Activated CD8-positive, alpha-beta memory T cell treated with anti-CD3 and anti-CD28 coated beads, Interleukin-2, amount 50 U/mL, for 1 hour (primary cell): ENCODE results near the gene USP25.

Experiments used
- DNase-seq: peaks from one replicate; pipeline ENCODE4 v3.0.0-alpha.2; 2020; ENCODE audit errors: extremely low read depth

The USP25 gene

GRCh38 chr21:15729674-15730483, at the start of gene USP25:
USP25 (plus strand) TSS chr21:15729982; CDS start chr21:15730394, 412 bp downstream.
- peak; percentile 72 for DNase-seq

- no peak for DNase-seq
Measured at GRCh38 chr21:15682186-15682895, 47.4 kb upstream of the USP25 start.

DNA sequence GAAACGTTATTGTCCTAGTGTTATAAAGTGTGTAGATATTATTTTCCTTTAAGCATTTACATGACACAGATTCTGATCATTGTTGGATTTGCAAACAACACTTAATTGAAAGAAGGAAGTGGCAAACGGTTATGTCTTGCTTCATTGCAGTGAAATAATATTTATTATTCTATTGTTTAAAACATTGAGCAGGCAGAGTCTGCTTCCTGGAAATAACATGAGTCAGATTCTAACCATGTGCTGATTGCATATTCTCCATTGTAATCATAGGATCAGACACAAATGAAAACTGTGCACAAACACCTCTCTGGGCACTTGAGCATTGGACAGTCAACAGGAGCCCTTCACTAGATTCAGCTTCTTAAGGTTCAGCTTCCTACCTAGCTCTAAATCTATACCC, 46.8 kb upstream of the USP25 start:
- no peak for DNase-seq

DNA sequence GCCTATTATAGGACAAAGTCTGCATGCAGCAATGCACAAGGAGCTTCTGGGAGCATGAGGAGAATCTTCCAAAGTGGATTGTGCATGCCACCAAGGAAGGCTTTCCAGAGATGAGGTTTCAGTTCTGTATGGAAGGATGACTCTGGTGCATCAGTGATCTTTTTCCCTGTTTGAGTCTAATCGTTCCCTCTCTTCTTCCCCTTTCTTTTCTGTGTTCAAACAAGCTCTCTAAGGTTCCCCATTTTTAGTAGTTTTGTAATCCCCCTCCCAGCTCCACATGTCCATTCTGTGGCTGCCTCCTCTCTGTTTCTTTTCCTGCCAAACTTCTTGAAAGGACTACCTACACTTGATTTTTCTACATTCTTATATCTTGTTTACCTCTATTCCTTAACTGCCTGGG, 43.3 kb upstream of the USP25 start:
- DNase-seq: no peak

- no peak for DNase-seq
Measured at GRCh38 chr21:15687208-15687607, 42.6 kb upstream of the USP25 start.

GRCh38 chr21:15688016-15688415, 41.8 kb upstream of the USP25 start:
- no peak for DNase-seq

- DNase-seq: no peak
Measured at GRCh38 chr21:15688809-15689208, 41.0 kb upstream of the USP25 start.

DNA sequence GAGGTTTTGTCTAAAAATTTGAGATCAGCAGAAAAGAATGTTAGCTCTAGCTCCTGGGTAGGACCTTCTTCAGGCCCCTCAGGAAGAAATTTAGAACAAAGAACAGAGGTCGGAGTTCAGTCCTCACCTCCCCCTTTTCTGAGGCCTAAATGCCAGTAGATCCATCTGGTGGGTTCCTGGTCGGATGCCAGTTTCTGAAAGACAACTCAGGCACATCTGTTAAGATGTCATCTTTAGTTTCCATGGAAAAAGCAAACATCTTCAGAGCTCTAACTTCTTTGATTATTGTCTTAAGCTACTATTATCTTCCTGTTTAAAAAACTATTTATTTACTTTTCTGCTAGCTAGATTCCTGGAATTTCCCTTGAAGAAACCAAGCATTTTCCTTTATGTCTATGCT, 37.1 kb upstream of the USP25 start:
- no peak for DNase-seq

DNA sequence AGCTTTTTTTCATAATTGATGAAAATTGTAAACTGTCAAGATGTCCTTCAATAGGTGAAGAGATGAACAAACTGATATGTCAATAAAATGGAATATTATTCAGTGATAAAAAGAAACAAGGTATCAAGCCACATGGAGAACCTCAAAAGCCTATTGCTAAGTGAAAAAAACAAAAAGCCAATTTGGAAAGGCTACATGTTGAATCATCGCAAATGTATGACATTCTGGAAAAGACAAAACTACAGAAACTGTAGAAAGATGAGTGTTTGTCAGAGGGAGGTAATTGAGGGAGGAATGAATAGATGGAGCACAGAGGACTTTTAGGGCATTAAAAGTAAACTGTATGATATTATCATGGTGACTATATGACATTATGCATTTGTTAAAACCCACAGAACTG, 34.5 kb upstream of the USP25 start:
- DNase-seq: no peak

DNA sequence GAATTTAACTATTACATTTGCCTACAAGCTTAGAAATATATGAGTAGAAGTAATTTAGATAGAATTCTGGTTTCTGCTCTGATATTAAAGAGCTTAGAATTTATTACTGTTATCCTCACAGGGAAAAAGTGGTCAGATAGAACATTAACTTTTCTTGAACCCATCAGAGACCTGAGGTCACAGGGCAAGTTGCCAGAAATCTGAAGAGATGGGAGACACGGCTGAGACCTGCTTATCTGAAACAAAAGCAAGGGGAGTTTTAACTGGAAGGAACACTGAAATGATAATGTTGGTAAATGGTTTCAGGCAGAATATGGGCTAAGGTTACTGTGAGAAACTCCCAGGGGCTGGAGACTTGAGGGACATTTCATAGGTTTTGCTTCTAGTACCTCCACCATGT, 28.0 kb upstream of the USP25 start:
- no peak for DNase-seq

DNA sequence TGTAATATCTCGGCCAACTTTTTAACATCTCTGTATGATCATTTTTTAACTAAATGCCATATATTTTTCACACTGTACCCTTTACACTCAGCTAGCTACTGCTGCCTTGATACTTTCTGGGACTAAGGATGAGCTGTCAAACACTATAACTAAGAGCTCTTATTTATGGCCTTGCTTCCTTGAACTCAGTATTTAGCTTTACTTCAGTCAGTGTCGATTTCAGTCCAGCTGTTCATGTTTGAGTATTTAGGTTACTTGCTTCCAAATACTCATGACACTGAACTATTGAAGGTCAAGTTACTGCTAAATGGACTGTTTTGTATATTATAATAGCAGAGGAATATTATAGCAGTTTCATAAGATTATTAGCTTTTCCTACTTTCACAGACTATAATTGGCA, 25.9 kb upstream of the USP25 start:
- DNase-seq: no peak

- DNase-seq: no peak
Measured at GRCh38 chr21:15706696-15707095, 23.1 kb upstream of the USP25 start.

DNA sequence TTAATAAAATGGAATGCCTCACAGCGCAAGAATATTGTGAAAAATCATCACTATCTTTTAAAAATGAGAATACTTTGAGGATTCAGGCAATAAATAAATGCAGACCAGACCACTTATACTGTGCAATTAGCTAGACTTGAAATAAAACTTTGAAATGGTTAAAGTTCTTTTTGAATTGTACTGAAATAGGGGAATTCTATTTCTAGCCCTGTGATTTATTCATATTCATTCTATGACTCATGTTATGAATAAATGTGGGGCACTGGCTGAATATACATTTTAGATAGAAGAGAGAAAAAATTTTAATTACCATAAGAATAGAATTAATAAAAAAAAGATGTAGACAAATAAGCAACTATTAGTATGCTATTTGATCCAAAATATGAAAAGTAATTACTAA, 16.4 kb upstream of the USP25 start:
- no peak for DNase-seq

DNA sequence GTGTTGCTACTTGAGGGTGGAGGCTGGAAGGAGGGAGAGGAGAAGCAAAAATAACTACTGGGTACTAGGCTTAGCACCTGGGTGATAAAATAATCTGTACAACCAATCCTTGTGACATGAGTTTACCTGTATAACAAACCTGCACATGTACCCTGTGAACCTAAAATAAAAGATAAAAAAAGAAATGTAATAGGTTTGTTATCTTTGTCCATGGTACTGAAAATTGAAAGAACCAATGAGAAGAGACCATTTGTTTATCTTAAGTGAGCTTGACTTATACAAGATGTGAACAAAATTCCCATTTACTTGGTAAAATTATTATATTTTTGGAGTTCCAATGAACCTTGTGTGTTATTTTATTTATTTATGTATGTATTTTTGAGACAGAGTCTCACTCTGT, 11.1 kb upstream of the USP25 start:
- DNase-seq: no peak

GRCh38 chr21:15719976-15720375, 9.8 kb upstream of the USP25 start:
- DNase-seq: no peak

- DNase-seq: no peak
Measured at GRCh38 chr21:15722591-15723324, 7.0 kb upstream of the USP25 start.

- DNase-seq: no peak
Measured at GRCh38 chr21:15725949-15726348, 3.8 kb upstream of the USP25 start.

DNA sequence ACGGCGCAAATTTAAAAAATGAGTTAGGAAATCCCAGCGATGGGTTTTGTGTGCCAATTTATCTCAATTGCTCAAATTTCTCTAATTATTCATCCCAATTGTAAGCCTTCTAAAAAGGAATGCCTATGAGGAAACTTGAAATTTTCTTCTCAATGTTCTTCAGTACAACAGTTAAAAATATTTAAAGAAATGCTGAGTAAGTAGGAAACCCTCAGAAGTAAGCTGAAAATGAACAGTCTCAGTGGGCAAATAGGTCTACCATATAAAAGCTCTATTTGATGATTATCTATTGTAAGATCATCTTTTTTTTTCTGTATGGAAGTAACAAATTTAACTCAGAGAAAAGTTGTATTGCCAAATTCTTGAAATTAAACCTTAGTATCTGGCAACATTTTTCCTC, 1.7 kb upstream of the USP25 start:
- DNase-seq: no peak

DNA sequence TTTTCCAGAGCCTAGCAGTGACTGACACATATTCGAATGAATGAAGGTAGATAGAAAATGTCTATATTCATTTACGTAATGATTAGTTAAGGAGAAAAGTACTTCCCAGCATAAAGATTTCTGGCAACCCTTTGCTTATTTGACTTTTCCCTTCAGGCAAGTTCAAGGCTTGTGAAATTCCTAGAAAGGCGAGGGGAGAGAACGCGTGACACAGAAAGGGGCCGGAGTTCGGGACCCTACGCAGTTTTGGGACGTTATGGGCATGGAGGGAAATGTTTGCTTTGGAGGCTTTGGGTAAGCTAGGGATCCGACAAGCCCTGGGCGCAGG, 472 bp upstream of the USP25 start:
- no peak for DNase-seq

DNA sequence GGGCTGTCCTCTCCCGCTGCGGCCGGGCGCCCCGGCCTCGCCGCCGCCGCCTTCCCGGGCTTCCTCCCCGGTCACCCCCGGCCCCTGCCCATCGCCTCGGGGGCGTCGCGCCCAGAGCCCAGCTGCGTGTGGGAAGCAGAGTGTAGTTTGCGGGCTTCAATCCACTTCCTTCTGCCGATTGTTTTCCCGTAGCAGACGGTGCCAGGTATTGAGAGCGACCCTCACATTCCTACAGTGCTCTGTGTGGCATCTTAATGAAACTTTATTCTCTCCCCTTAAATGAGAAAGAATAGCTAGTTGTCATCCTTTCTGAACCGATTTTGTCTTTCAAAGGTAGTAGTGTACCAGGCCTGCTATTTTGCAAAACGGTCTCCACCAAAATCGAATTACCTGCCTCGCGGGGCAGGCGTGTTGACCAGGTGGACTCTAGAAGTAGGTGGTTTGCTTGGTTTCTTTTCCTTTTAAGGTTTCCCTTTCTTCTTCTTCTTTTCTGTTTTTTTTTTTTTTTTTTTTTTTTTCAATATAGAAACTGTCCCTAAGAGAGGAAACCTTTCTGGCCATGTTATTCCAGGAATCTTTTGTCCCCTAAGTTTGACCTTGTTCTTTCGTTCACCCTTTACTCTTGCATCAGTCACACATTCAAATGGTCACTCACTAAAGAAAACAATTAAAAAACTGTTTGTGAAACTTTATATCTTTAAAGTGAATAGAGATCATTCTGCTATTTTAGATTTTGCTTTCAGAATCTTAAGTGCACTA, 881 bp downstream of the USP25 start:
- DNase-seq: no peak

DNA sequence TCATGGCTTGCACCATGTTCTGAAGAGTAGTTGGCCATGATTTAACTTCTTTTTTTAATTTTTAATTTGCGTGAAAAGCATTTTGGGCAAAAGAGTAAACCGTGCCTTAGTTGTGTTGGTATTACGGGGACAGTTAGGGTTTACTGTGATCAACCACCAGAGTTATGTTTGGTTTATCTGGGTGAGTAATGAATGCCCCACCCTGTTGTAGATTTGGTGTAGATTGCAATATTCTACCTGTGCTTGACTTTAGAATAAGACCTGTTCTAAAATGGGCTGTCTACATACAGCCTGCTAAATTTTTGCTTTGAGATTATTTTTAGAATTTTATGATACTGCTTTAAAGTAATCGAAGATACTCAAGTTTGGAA, 1.4 kb downstream of the USP25 start:
- no peak for DNase-seq

- no peak for DNase-seq
Measured at GRCh38 chr21:15732290-15732995, 2.7 kb downstream of the USP25 start.
